GM21515 (cell line): ENCODE data around the gene PCDHA7.
"Not testable (repeated sequence)": the region's sequence is repeated elsewhere in the genome, so short reads cannot be mapped to it uniquely, and the experiment has no call there.

ENCODE experiments used
- ATAC-seq: cut with Tn5 transposase; IDR thresholded peaks from one replicate; pipeline ENCODE4 v1.9.1; 2021; ENCODE audit not compliant: unreplicated experiment

Gene PCDHA7

DNA sequence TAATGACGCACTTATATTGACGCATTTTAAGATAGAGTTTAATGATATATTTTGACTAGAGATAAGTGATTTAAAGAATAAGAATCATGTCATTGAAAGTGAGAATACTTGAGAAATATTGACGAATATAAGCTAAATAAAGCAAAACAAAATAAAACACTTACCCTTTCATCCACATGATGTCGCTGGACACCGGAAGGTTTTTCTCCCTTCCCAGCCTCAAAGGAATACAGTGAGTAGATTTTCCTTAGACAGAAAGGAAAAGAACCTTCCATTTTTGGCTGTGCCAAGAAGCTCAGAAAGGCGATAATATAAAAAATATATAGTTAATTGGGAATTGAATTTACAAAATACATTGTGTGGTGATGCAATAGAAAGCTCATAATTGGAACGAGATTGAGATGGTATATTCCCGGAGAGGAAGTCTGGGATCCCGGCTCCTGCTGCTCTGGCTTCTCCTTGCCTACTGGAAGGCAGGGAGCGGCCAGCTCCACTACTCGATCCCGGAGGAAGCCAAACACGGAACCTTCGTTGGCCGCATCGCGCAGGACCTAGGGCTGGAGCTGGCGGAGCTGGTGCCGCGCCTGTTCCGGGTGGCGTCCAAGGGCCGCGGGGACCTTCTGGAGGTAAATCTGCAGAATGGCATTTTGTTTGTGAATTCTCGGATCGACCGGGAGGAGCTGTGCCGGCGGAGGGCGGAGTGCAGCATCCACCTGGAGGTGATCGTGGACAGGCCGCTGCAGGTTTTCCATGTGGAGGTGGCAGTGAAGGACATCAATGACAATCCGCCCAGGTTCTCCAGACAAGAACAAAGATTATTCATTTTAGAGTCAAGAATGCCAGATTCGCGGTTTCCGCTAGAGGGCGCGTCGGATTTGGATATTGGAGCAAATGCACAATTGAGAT lies 12.4 kb upstream of the PCDHA7 start, which contains the start of gene PCDHA5:
PCDHA5 (plus strand) TSS at position 239 of the 906 bp plus-strand sequence.
- ATAC-seq: no peak

DNA sequence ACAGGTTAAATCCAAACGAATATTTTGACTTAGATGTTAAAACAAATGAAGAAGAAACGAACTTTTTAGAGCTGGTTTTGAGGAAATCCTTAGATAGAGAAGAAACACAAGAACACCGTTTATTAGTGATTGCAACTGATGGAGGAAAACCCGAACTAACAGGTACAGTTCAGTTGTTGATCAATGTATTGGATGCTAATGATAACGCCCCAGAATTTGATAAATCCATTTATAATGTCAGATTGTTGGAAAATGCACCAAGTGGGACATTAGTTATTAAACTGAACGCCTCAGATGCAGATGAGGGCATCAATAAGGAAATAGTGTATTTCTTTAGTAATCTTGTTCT lies 11.8 kb upstream of the PCDHA7 start:
- ATAC-seq: no peak

DNA sequence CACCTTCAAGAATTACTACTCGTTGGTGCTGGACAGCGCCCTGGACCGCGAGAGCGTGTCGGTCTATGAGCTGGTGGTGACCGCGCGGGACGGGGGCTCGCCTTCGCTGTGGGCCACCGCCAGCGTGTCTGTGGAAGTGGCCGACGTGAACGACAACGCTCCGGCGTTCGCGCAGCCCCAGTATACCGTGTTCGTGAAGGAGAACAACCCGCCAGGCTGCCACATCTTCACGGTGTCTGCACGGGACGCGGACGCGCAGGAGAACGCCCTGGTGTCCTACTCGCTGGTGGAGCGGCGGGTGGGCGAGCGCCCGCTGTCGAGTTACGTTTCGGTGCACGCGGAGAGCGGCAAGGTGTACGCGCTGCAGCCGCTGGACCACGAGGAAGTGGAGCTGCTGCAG lies 11.1 kb upstream of the PCDHA7 start:
- ATAC-seq: not testable (repeated sequence)

DNA sequence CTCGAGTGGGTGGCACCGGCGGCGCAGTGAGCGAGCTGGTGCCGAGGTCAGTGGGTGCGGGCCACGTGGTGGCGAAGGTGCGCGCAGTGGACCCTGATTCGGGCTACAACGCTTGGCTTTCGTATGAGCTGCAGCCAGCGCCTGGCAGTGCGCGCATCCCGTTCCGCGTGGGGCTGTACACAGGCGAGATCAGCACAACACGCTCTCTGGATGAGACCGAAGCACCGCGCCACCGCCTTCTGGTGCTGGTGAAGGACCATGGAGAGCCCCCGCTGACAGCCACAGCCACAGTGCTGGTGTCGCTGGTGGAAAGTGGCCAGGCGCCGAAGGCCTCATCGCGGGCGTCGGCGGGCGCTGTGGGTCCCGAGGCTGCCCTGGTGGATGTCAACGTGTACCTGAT lies 10.6 kb upstream of the PCDHA7 start:
- ATAC-seq: no peak

DNA sequence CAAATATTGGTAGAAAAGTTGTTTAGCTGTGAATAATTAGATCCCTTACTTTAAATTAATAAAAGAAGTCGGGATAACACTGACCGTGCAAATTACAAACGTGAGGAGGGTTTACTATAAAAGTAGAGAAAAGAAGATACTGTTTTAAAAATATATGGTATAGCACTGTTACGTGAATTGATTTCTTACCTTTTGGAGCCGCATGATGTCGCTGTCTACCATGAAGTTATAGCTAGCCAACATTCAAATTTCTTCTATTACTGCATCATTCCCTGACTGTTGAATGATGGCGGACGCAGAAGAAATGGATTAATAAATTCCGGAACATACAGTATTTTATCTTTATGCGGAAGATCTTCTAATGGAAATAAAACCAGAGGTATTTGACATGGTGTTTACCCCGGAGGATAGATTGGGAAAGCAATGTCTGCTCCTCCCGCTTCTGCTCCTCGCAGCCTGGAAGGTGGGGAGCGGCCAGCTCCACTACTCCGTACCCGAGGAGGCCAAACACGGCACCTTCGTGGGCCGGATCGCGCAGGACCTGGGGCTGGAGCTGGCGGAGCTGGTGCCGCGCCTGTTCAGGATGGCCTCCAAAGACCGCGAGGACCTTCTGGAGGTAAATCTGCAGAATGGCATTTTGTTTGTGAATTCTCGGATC lies 6.2 kb upstream of the PCDHA7 start, which contains the start of gene PCDHA6:
PCDHA6 (plus strand) TSS at position 257 of the 658 bp plus-strand sequence; CDS start at position 389, 132 bp downstream.
- ATAC-seq: no peak

DNA sequence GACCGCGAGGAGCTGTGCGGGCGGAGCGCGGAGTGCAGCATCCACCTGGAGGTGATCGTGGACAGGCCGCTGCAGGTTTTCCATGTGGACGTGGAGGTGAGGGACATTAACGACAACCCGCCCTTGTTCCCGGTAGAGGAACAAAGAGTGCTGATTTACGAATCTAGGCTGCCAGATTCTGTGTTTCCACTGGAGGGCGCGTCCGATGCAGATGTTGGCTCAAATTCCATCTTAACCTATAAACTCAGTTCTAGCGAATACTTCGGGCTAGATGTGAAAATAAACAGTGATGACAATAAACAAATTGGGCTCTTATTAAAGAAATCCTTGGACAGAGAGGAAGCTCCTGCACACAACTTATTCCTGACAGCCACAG lies 5.7 kb upstream of the PCDHA7 start:
- no peak for ATAC-seq

DNA sequence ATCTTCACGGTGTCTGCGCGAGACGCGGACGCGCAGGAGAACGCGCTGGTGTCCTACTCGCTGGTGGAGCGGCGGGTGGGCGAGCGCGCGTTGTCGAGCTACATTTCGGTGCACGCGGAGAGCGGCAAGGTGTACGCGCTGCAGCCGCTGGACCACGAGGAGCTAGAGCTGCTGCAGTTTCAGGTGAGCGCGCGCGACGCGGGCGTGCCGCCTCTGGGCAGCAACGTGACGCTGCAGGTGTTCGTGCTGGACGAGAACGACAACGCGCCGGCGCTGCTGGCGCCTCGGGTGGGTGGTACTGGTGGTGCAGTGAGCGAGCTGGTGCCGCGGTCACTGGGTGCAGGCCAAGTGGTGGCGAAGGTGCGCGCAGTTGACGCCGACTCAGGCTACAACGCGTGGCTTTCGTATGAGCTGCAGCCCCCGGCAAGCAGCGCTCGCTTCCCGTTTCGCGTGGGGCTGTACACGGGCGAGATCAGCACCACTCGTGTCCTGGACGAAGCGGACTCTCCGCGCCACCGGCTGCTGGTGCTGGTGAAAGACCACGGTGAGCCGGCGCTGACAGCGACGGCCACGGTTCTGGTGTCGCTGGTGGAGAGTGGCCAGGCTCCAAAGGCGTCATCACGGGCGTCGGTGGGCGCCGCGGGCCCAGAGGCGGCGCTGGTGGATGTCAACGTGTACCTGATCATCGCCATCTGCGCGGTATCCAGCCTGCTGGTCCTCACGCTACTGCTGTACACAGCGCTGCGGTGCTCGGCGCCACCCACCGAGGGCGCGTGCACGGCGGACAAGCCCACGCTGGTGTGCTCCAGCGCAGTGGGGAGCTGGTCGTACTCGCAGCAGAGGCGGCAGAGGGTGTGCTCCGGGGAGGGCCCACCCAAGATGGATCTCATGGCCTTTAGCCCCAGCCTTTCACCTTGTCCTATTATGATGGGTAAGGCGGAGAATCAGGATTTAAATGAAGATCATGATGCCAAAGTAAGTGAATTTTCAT lies 4.3 kb upstream of the PCDHA7 start:
- ATAC-seq: not testable (repeated sequence)

DNA sequence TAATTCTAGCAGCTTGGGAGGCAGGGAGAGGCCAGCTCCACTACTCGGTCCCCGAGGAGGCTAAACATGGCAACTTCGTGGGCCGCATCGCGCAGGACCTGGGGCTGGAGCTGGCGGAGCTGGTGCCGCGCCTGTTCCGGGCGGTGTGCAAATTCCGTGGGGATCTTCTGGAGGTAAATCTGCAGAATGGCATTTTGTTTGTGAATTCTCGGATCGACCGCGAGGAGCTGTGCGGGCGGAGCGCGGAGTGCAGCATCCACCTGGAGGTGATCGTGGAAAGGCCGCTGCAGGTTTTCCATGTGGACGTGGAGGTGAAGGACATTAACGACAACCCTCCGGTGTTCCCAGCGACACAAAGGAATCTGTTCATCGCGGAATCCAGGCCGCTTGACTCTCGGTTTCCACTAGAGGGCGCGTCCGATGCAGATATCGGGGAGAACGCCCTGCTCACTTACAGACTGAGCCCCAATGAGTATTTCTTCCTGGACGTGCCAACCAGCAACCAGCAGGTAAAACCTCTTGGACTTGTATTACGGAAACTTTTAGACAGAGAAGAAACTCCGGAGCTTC lies 455 bp downstream of the PCDHA7 start:
- not testable (repeated sequence) for ATAC-seq

DNA sequence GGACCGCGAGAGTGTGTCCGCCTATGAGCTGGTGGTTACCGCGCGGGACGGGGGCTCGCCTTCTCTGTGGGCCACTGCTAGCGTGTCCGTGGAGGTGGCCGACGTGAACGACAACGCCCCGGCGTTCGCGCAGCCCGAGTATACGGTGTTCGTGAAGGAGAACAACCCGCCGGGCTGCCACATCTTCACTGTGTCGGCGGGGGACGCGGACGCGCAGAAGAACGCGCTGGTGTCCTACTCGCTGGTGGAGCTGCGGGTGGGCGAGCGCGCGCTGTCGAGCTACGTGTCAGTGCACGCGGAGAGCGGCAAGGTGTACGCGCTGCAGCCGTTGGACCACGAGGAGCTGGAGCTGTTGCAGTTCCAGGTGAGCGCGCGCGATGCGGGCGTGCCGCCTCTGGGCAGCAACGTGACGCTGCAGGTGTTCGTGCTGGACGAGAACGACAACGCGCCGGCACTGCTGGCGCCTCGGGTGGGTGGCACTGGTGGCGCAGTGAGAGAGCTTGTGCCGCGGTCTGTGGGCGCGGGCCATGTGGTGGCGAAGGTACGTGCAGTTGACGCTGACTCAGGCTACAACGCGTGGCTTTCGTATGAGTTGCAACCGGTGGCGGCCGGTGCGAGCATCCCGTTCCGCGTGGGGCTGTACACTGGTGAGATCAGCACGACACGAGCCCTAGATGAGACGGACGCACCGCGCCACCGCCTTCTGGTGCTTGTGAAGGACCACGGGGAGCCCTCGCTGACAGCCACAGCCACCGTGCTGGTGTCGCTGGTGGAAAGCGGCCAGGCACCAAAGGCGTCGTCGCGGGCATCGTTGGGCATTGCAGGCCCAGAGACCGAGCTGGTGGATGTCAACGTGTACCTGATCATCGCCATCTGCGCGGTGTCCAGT lies 1.8 kb downstream of the PCDHA7 start:
- no peak for ATAC-seq

DNA sequence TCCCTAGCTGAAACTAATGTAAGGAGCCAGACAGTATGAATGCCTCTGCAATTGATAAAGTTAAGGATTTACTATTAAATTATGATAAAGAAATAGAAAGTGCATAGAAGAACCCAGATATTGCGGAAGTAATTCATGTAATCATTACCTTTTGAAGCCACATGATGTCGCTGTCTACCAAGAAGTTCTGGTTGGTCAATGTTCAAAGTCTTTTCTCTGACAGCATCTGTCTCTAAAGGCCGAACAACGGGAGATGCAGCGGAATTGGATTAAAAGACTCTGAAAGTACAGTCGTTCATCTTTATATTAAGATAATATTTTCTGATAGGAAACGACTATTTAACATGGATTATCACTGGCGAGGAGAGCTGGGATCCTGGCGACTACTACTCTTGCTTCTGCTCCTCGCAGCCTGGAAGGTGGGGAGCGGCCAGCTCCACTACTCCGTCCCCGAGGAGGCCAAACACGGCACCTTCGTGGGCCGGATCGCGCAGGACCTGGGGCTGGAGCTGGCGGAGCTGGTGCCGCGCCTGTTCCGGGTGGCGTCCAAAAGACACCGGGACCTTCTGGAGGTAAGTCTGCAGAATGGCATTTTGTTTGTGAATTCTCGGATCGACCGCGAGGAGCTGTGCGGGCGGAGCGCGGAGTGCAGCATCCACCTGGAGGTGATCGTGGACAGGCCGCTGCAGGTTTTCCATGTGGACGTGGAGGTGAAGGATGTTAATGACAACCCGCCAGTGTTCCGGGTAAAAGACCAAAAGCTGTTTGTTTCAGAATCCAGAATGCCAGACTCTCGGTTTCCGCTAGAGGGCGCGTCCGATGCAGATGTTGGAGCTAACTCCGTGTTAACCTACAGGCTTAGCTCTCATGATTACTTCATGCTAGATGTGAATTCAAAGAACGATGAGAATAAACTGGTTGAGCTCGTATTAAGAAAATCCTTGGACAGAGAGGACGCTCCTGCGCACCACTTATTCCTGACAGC lies 7.2 kb downstream of the PCDHA7 start, which contains the start of gene PCDHA8:
PCDHA8 (plus strand) TSS at position 210 of the 985 bp plus-strand sequence; CDS start at position 345, 135 bp downstream.
- no peak for ATAC-seq

DNA sequence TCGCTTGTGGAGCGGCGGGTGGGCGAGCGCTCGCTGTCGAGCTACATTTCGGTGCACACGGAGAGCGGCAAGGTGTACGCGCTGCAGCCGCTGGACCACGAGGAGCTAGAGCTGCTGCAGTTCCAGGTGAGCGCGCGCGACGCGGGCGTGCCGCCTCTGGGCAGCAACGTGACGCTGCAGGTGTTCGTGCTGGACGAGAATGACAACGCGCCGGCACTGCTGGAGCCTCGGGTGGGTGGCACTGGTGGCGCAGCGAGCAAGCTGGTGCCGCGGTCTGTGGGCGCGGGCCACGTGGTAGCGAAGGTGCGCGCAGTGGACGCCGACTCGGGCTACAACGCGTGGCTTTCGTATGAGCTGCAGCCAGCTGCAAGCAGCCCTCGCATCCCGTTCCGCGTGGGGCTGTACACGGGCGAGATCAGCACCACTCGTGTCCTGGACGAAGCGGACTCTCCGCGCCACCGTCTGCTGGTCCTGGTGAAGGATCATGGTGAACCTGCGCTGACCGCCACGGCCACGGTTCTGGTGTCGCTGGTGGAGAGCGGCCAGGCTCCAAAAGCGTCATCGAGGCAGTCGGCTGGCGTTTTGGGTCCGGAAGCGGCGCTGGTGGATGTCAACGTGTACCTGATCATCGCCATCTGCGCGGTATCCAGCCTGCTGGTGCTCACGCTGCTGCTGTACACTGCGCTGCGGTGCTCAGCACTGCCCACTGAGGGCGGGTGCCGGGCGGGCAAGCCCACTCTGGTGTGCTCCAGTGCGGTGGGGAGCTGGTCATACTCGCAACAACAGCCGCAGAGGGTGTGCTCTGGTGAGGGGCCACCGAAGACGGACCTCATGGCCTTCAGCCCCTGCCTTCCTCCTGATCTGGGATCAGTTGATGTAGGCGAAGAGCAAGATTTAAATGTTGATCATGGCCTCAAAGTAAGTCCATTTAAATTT lies 9.0 kb downstream of the PCDHA7 start:
- no peak for ATAC-seq

DNA sequence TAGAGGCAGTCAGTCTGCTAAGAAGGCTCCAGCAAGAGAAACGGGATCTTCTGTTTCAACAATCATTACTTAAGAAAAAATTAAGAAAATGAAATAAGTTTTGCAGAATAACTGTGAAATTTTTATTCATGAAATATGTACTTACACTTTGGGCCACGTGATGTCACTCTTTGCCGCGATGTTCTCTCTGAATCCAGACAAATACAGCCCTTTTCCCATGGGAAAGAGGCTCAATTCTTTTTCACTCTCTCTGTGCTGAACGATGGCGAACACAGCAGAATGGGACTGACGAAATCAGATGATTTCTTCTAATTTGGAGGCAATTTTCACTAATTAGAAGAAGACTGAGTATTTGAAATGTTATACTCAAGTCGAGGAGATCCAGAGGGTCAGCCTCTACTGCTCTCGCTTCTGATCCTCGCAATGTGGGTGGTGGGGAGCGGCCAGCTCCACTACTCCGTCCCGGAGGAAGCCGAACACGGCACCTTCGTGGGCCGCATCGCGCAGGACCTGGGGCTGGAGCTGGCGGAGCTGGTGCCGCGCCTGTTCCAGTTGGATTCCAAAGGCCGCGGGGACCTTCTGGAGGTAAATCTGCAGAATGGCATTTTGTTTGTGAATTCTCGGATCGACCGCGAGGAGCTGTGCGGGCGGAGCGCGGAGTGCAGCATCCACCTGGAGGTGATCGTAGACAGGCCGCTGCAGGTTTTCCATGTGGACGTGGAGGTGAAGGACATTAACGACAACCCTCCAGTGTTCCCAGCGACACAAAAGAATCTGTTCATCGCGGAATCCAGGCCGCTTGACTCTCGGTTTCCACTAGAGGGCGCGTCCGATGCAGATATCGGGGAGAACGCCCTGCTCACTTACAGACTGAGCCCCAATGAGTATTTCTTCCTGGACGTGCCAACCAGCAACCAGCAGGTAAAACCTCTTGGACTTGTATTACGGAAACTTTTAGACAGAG lies 14.4 kb downstream of the PCDHA7 start, which contains the start of gene PCDHA9:
PCDHA9 (plus strand) TSS at position 244 of the 964 bp plus-strand sequence; CDS start at position 358, 114 bp downstream.
- ATAC-seq: not testable (repeated sequence)

DNA sequence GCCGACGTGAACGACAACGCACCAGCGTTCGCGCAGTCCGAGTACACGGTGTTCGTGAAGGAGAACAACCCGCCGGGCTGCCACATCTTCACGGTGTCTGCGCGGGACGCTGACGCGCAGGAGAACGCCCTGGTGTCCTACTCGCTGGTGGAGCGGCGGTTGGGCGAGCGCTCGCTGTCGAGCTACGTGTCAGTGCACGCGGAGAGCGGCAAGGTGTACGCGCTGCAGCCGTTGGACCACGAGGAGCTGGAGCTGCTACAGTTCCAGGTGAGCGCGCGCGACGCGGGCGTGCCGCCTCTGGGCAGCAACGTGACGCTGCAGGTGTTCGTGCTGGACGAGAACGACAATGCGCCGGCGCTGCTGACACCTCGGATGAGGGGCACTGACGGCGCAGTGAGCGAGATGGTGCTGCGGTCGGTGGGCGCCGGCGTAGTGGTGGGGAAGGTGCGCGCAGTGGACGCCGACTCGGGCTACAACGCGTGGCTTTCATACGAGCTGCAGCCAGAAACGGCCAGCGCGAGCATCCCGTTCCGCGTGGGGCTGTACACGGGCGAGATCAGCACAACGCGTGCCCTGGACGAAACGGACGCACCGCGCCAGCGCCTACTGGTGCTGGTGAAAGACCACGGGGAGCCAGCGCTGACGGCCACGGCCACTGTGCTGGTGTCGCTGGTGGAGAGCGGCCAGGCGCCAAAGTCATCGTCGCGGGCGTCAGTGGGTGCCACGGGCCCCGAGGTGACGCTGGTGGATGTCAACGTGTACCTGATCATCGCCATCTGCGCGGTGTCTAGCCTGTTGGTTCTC lies 16.0 kb downstream of the PCDHA7 start:
- ATAC-seq: not testable (repeated sequence)

DNA sequence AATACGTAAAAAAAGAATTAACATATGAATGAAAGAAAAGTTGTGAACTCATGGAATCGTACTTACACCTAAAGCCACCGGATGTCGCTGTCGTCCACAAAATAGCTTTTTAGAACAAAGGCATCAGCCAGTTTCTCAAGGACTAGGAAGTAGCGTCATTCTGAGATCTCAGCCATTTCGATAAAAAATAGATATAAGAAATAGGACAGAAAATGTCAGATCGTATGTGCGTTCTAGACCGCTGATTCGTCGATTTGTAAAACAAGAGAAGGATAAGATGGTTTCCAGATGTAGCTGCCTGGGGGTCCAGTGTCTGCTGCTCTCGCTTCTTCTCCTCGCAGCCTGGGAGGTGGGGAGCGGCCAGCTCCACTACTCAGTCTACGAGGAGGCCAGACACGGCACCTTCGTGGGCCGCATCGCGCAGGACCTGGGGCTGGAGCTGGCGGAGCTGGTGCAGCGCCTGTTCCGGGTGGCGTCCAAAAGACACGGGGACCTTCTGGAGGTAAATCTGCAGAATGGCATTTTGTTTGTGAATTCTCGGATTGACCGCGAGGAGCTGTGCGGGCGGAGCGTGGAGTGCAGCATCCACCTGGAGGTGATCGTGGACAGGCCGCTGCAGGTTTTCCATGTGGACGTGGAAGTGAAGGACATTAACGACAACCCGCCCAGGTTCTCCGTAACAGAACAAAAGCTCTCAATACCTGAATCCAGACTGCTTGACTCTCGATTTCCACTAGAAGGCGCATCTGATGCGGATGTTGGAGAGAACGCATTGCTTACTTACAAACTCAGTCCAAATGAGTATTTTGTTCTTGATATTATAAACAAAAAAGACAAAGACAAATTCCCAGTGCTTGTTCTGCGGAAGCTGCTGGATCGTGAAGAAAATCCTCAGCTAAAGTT lies 22.0 kb downstream of the PCDHA7 start, which contains the start of gene PCDHA10:
PCDHA10 (plus strand) TSS at position 126 of the 903 bp plus-strand sequence; CDS start at position 278, 152 bp downstream.
- ATAC-seq: no peak
